GM23338 (cell line): ENCODE data around the gene STOX1.

Source experiments
- CREB1 ChIP-seq: fragments of 250-450 bp; sonication (Bioruptor Pico); IDR thresholded peaks from 2 replicates; pipeline ENCODE4 v1.5.0; 2020; ENCODE audit warnings: low read depth, mild to moderate bottlenecking, moderate library complexity
- CTCF ChIP-seq, 2 experiments: fragments of 200-600 bp in 1 of 2; sonication (generic) in 1 of 2; conservative IDR thresholded peaks; 2 replicates each; pipeline versions ENCODE4 v1.5.1 to v1.6.1; 2016 to 2017; ENCODE audit warnings: antibody characterized with exemption in 2 of 2, low read depth in 2 of 2, mild to moderate bottlenecking in 2 of 2, moderate library complexity in 1 of 2
- EZH2 ChIP-seq: fragments of 200-600 bp; sonication (generic); IDR thresholded peaks from one replicate; pipeline ENCODE4 v1.8.0; 2017; ENCODE audit warnings: antibody characterized with exemption, mild to moderate bottlenecking, low read depth; ENCODE audit not compliant: unreplicated experiment
- ZNF114 ChIP-seq: fragments of 250-450 bp; sonication (Bioruptor Pico); IDR thresholded peaks from 2 replicates; pipeline ENCODE4 v1.5.0; 2020; ENCODE audit warnings: mild to moderate bottlenecking, moderate library complexity

- no peak for TF ChIP-seq CTCF (conservative IDR thresholded peaks at IDR 0.05; ENCODE audit: low read depth in 2 of 2)
- TF ChIP-seq ZNF114 = no peak
- no peak for TF ChIP-seq CREB1 (CRISPR knock-in tag)
- TF ChIP-seq EZH2 = no peak
Observed at GRCh38 chr10:68876246-68877138, 49.2 kb downstream of the STOX1 start.
